Neuron (in vitro differentiated cells): ENCODE data around the gene SVEP1.
"Not testable (repeated sequence)": the region's sequence is repeated elsewhere in the genome, so short reads cannot be mapped to it uniquely, and the experiment has no call there.

Experiments used
- H2AFZ ChIP-seq: one replicate; pipeline ENCODE4 v1.6.1; 2013; ENCODE audit warnings: low read depth, mild to moderate bottlenecking, inconsistent platforms, low read length, moderate library complexity
- H3K27me3 ChIP-seq: one replicate; pipeline ENCODE4 v1.6.1; 2013; ENCODE audit warnings: low read length; ENCODE audit not compliant: insufficient read depth
- H3K36me3 ChIP-seq: one replicate; pipeline ENCODE4 v1.6.1; 2013; ENCODE audit warnings: low read length; ENCODE audit not compliant: insufficient read depth
- H3K4me1 ChIP-seq: one replicate; pipeline ENCODE4 v1.6.1; 2013; ENCODE audit warnings: low read length; ENCODE audit not compliant: insufficient read depth
- H3K4me3 ChIP-seq: 2 replicates; pipeline ENCODE4 v1.5.1; 2013; ENCODE audit warnings: mild to moderate bottlenecking, low read length, moderate library complexity
- H3K9me3 ChIP-seq: one replicate; pipeline ENCODE4 v1.6.1; 2013; ENCODE audit warnings: low read length

Gene SVEP1

DNA sequence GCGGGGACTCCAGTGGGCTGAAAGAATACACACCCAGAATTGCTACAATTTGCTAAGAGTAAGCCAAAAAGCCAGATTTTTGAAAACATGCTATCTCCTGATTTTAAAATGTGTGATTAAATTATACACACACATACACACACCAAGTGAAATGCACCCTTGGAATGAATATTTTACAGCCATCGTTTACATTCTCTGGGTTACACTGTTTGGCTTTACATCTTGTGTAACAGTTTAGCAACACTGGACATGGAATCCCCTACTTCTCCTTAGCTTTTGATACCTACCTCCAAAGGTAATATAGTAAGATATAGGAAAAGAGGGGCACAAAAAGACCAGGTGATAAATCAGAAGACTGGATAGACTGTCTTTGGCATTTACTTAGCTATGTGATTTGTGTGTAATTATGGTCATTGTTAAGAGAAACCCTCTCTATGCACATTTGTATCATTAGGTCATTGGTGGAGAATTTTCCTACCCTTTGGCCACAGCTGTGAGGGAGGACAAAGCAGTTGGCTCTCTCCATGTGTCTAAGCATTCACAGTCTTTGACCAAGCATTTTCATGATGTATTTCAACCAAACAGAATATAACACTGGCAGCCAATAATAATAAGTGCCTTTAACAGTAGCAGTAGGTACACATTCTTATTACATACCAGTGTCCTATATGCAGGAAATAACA lies 7.6 kb downstream of the SVEP1 start:
- no peak overlapping the region for H3K4me3 ChIP-seq
- no peaks in the 10 kb centered on the region for H3K27me3 ChIP-seq
- H2AFZ ChIP-seq: no peak overlapping the region
- no peaks in the 10 kb centered on the region for H3K4me1 ChIP-seq
- H3K36me3 ChIP-seq: no peaks in the 10 kb centered on the region
- no peaks in the 10 kb centered on the region for H3K9me3 ChIP-seq

GRCh38 chr9:110566156-110566555 lies 13.4 kb downstream of the SVEP1 start:
- H2AFZ ChIP-seq: no peak overlapping the region
- H3K27me3 ChIP-seq: no peaks in the 10 kb centered on the region
- H3K9me3 ChIP-seq: no peaks in the 10 kb centered on the region
- H3K4me3 ChIP-seq: no peak overlapping the region
- H3K36me3 ChIP-seq: no peaks in the 10 kb centered on the region
- no peaks in the 10 kb centered on the region for H3K4me1 ChIP-seq

- Histone ChIP-seq H3K36me3 (no peaks in the 10 kb centered on the region), H3K4me1 (no peaks in the 10 kb centered on the region), H3K27me3 (no peaks in the 10 kb centered on the region)
Measured at GRCh38 chr9:110561826-110562225, 17.7 kb downstream of the SVEP1 start.

GRCh38 chr9:110559869-110560268 lies 19.7 kb downstream of the SVEP1 start:
- Histone ChIP-seq H3K4me1 (no peaks in the 10 kb centered on the region), H3K36me3 (no peaks in the 10 kb centered on the region), H2AFZ (no peak overlapping the region), H3K27me3 (no peaks in the 10 kb centered on the region), H3K9me3 (no peaks in the 10 kb centered on the region), H3K4me3 (no peak overlapping the region)

More at GRCh38 chr9:110561826-110562225, 17.7 kb downstream of the SVEP1 start:
- Histone ChIP-seq H2AFZ (no peak overlapping the region), H3K9me3 (no peaks in the 10 kb centered on the region), H3K4me3 (no peak overlapping the region)

DNA sequence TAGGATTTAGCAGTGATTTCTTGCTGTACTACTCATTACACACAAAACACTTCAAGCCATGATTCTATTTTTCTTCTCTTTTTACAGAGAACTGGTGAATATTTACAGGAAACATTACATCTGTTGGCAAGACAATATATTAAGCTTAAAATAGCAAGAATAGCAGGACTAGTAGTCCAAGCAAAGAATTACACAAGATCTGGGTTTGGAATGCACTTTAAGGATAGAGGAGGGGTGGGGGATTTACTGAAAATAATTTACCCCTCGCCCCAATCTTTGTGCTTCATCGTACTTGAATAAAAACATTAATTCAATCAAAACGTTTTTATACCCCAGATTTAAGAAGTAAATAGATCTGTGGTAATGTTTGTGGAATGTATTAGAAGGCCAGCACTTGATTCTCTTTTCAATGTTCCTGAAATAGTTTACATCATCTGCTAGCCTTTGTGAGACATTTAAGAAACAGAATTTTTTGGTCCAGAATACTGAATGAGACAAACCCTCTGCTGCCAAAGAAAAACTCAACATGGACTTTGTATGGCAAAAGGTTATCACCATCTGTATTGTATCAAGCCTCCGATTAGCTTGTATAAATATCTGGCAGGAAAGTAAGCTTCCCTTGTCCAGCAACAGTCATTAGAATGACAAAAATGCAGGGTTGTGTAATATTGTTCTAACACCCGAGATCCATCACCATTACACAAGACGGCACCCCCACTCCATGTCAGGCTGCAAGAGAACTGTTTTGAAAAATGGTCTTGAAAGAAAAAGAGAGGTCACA lies 23.8 kb downstream of the SVEP1 start:
- H3K36me3 ChIP-seq: no peaks in the 10 kb centered on the region
- H3K9me3 ChIP-seq: no peaks in the 10 kb centered on the region
- no peak overlapping the region for H2AFZ ChIP-seq
- no peaks in the 10 kb centered on the region for H3K4me1 ChIP-seq
- H3K4me3 ChIP-seq: no peak overlapping the region
- H3K27me3 ChIP-seq: no peaks in the 10 kb centered on the region

- Histone ChIP-seq H3K27me3 (no peaks in the 10 kb centered on the region), H3K36me3 (no peaks in the 10 kb centered on the region), H3K4me3 (no peak overlapping the region), H3K9me3 (no peaks in the 10 kb centered on the region), H2AFZ (no peak overlapping the region), H3K4me1 (peaks cover 9% of the 10 kb centered on the region)
Measured at GRCh38 chr9:110546411-110546871, 33.1 kb downstream of the SVEP1 start.

GRCh38 chr9:110545705-110546104 lies 33.8 kb downstream of the SVEP1 start:
- Histone ChIP-seq H3K4me1 (peaks cover 9% of the 10 kb centered on the region), H2AFZ (no peak overlapping the region), H3K9me3 (no peaks in the 10 kb centered on the region), H3K36me3 (no peaks in the 10 kb centered on the region), H3K27me3 (no peaks in the 10 kb centered on the region), H3K4me3 (no peak overlapping the region)

DNA sequence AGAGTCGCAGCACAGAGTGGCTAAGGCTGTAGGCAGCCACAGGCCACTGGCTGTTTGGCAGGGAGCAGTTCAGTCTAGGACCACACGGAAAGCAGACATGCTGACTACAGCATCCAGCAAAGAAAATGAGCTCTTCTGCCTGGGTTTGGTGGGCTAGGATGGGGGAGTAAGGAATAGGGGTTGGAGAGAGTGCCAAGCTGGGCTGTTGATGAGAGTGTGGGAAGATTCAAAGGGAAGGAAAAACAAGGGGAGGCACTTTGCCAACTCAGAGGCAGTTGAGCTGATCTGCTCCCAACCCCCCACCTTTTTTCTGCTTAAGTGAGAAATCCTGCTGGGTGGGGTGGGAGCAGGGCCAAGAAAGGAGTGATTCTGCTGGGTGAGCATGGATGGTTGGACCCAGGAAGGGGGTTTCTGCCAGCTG lies 35.9 kb downstream of the SVEP1 start:
- Histone ChIP-seq H3K36me3 (no peaks in the 10 kb centered on the region), H3K4me3 (no peak overlapping the region), H3K4me1 (peaks cover 9% of the 10 kb centered on the region), H2AFZ (no peak overlapping the region), H3K27me3 (no peaks in the 10 kb centered on the region), H3K9me3 (no peaks in the 10 kb centered on the region)

DNA sequence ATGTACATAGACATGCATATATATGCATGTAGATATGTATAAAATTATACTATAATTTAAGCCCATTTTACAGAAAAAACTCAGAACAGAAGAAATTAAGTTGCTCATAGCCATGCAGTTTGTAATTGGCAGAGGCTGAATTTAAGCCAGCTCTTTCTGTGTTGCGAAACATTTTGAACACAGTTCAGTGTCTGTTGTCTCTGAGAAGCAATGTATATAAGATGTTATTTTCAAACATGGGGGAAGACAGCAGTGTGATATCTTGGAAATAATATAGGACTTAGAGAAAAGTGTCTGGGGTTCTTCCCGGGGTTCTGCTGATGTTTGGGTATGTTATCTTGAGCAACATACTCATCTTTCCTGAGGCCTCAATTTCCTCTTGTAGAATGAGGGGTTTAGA lies 37.6 kb downstream of the SVEP1 start:
- no peaks in the 10 kb centered on the region for H3K36me3 ChIP-seq
- H3K27me3 ChIP-seq: no peaks in the 10 kb centered on the region
- H2AFZ ChIP-seq: no peak overlapping the region
- H3K4me1 ChIP-seq: peaks cover 9% of the 10 kb centered on the region
- no peaks in the 10 kb centered on the region for H3K9me3 ChIP-seq
- no peak overlapping the region for H3K4me3 ChIP-seq

DNA sequence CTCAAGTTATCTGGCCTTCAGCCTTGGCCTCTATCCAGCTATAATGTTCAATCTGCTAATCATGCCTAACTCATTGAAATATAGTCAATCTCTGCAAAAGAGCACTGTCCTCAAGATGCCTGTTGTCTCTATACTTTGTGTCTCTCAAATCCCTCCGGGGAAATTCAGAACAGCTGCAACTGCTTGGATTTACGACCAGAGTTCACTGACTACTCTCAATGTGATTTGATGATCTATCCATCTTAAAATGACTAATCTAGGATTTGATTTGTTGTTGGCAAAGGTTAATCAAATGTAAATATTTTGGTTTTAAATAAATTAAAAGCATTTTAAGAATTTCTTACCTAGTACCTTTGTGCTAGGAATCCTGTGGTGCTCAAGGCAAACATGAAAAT lies 40.9 kb downstream of the SVEP1 start:
- Histone ChIP-seq H3K27me3 (no peaks in the 10 kb centered on the region), H3K36me3 (no peaks in the 10 kb centered on the region), H3K4me3 (no peak overlapping the region), H3K4me1 (no peaks in the 10 kb centered on the region), H2AFZ (no peak overlapping the region), H3K9me3 (no peaks in the 10 kb centered on the region)

GRCh38 chr9:110537841-110538646 lies 41.5 kb downstream of the SVEP1 start:
- no peak overlapping the region for H3K4me3 ChIP-seq
- H3K9me3 ChIP-seq: no peaks in the 10 kb centered on the region
- no peaks in the 10 kb centered on the region for H3K36me3 ChIP-seq
- no peaks in the 10 kb centered on the region for H3K4me1 ChIP-seq
- H3K27me3 ChIP-seq: no peaks in the 10 kb centered on the region
- H2AFZ ChIP-seq: no peak overlapping the region

DNA sequence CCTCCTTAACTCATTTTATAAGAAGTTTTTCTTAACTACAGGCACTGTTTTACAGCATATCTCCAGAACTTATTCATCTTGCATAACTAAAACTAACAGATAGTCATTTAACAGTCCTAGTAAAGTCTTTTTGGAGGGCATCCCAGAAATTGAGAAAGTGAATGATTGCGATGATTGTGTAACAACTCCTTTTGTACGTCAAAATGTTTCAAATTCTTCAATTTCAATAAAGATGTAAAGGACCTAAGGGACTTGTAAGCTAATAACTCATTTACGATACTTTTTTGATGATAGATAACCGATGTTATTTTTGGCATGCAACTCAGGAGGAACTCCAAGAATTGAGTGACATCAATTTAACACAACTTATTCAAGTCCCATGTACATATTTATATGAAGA lies 42.7 kb downstream of the SVEP1 start:
- H3K27me3 ChIP-seq: no peaks in the 10 kb centered on the region
- no peaks in the 10 kb centered on the region for H3K36me3 ChIP-seq
- H3K4me1 ChIP-seq: no peaks in the 10 kb centered on the region
- no peak overlapping the region for H2AFZ ChIP-seq
- no peaks in the 10 kb centered on the region for H3K9me3 ChIP-seq
- H3K4me3 ChIP-seq: no peak overlapping the region

DNA sequence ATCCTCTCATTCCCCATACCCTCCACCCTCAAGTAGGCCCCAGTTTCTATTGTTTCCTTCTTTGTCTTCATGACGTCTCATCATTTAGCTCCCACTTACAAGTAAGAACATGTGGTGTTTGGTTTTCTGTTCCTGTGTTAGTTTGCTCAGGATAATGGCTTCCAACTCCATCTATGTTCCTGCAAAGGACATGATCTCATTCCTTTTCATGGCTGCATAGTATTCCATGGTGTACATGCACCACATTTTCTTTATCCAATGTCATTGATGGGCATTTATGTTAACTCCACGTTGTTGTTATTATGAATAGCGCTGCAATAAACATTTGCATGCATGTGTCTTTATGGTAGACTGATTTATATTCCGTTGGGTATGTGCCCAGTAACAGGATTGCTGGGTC lies 45.4 kb downstream of the SVEP1 start:
- not testable (repeated sequence) for H3K36me3 ChIP-seq, H3K4me1 ChIP-seq, H2AFZ ChIP-seq, H3K4me3 ChIP-seq, H3K27me3 ChIP-seq, H3K9me3 ChIP-seq
